HG02763 (cell line): ENCODE measurements around the gene KATNIP.

Experiments
- ATAC-seq: cut with Tn5 transposase; IDR thresholded peaks from one replicate; pipeline ENCODE4 v1.9.1; 2021; ENCODE audit warnings: mild to moderate bottlenecking, moderate library complexity; ENCODE audit not compliant: unreplicated experiment

KATNIP gene

GRCh38 chr16:27579087-27579980, 29.4 kb downstream of the KATNIP start:
- no peak for ATAC-seq

GRCh38 chr16:27582883-27583282, 32.9 kb downstream of the KATNIP start:
- ATAC-seq, result no peak

- ATAC-seq, result no peak
Observed at GRCh38 chr16:27583634-27584033, 33.7 kb downstream of the KATNIP start.

- ATAC-seq, result no peak
Observed at GRCh38 chr16:27585200-27585599, 35.3 kb downstream of the KATNIP start.

GRCh38 chr16:27586711-27587110, 36.8 kb downstream of the KATNIP start:
- no peak for ATAC-seq

GRCh38 chr16:27588057-27588456, 38.1 kb downstream of the KATNIP start:
- no peak for ATAC-seq

- ATAC-seq, result no peak
Observed at GRCh38 chr16:27591837-27592236, 41.9 kb downstream of the KATNIP start.

- no peak for ATAC-seq
Observed at GRCh38 chr16:27595475-27595874, 45.5 kb downstream of the KATNIP start.

- no peak for ATAC-seq
Observed at GRCh38 chr16:27595993-27596392, 46.0 kb downstream of the KATNIP start.

GRCh38 chr16:27596411-27596810, 46.5 kb downstream of the KATNIP start:
- ATAC-seq, result no peak

- no peak for ATAC-seq
Observed at GRCh38 chr16:27597361-27597760, 47.4 kb downstream of the KATNIP start.

- ATAC-seq, result no peak
Observed at GRCh38 chr16:27598220-27598619, 48.3 kb downstream of the KATNIP start.

- no peak for ATAC-seq
Observed at GRCh38 chr16:27598931-27599565, 49.1 kb downstream of the KATNIP start.

GRCh38 chr16:27599606-27600005, 49.7 kb downstream of the KATNIP start:
- ATAC-seq, result no peak
